Epithelial cell of proximal tubule (primary cell): ENCODE results near the gene ZNF275. TPM values are rescaled to one million over a fixed set of nuclear protein-coding genes. Genes with fewer than 3 reads are reported as not detected.
"Not testable (repeated sequence)": the region's sequence is repeated elsewhere in the genome, so short reads cannot be mapped to it uniquely, and the experiment has no call there.

Experiments
- DNase-seq: peaks from one replicate; pipeline ENCODE4 v3.0.0-alpha.2; 2011; ENCODE audit warnings: low read depth
- H3K4me3 ChIP-seq: 2 replicates; pipeline ENCODE4 v1.5.1; 2011; ENCODE audit warnings: low read depth, mild to moderate bottlenecking, low read length
- total RNA-seq: library from RNA; depleted of rRNA; stranded (reverse); fragments of >200 nt; gene quantifications from 2 replicates; pipeline ENCODE4 v1.2.3, GENCODE V29; 2015
- TF ChIP-seq, protein P1 (sequence below): conservative IDR thresholded peaks from 2 replicates; pipeline ENCODE4 v1.5.1; 2012; ENCODE audit warnings: low read depth, mild to moderate bottlenecking, low read length

Gene ZNF275
- total RNA-seq, 1 donor from 2014 or later: 4.8 TPM

- TF ChIP-seq, protein P1, sequence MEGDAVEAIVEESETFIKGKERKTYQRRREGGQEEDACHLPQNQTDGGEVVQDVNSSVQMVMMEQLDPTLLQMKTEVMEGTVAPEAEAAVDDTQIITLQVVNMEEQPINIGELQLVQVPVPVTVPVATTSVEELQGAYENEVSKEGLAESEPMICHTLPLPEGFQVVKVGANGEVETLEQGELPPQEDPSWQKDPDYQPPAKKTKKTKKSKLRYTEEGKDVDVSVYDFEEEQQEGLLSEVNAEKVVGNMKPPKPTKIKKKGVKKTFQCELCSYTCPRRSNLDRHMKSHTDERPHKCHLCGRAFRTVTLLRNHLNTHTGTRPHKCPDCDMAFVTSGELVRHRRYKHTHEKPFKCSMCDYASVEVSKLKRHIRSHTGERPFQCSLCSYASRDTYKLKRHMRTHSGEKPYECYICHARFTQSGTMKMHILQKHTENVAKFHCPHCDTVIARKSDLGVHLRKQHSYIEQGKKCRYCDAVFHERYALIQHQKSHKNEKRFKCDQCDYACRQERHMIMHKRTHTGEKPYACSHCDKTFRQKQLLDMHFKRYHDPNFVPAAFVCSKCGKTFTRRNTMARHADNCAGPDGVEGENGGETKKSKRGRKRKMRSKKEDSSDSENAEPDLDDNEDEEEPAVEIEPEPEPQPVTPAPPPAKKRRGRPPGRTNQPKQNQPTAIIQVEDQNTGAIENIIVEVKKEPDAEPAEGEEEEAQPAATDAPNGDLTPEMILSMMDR: no peak
- no peak overlapping the region for H3K4me3 ChIP-seq
- peak; percentile 12 for DNase-seq
Measured at GRCh38 chrX:153381684-153382532, 48.0 kb downstream of the ZNF275 start.

GRCh38 chrX:153382563-153383482 lies 48.9 kb downstream of the ZNF275 start:
- DNase-seq: no peak
- no peak overlapping the region for H3K4me3 ChIP-seq
- TF ChIP-seq, protein P1: no peak

DNA sequence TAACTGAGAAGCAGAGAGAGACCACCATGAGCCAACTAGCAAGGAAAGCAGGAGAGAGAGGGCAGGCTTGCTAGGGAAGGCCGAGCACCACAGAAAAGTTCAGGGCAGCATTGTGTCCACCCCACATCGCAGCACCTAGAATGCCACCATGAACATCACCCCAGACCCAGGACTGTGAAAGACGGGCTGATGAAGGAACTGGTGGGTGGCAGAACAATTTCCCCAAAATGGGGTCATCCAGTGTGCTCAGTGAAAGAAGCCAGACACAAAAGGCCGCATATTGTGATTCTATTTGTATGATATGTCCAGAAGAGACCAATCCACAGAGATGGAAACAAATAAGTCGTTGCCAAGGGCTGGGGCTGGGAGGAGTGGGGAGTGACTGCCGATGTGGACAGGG lies 50.4 kb downstream of the ZNF275 start:
- H3K4me3 ChIP-seq: no peak overlapping the region
- TF ChIP-seq, protein P1: no peak
- DNase-seq: no peak

DNA sequence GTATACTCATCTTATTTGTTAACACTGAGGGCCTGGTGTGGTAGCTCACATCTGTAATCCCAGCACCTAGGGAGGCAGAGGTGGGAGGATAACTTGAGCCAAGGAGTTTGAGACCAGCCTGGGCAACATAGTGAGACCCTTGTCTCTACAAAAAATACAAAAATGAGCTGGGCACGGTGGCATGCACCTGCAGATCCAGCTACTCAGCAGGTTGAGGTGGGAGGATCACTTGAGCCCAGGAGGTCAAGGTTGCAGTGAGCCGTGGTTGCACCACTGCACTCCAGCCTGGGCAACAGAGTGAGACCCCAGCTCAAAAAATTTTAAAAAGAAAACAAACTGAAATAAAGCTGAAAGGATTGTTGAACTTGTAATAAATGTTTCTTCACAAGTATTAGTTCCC lies 51.0 kb downstream of the ZNF275 start:
- not testable (repeated sequence) for DNase-seq, H3K4me3 ChIP-seq

DNA sequence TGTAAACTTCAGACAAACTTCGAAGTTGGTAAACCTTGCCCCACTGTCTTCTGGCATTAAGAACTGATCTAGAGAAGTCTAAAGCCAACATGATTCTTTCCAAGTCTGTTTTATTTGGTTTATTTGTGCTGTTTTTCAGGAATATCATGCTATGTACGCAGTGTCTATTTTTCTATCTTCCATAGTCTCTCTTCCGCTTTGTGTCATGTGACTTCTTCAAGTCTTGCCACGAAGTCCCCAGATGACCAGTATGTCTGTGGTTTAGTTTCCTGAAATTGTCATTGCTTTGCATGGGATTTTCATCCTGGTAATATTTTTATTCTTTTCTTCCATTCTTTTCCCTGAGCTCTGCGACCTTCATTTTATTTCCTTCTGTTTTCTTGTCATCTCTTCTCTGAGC lies 52.1 kb downstream of the ZNF275 start:
- TF ChIP-seq, protein P1: no peak
- H3K4me3 ChIP-seq: no peak overlapping the region
- DNase-seq: no peak

DNA sequence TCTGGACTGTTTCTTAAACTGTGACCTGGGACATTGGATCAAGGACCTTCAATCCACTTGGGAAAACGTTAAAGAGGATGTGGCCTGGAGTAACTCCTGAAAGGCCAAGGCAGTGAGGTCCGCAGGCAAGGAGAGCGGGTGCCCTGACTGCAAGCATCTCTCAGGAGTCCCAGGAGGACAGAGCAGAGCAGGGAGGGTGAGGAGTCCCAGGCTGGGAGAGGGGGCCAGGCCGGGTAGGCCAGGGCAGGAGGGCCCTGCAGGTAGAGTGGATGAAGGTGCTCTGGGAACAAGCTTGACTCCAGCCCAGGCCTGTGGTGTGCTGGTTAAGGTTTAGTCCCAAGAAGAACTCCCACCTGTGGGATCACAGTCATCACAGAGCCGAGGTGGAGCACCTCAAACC lies 53.4 kb downstream of the ZNF275 start:
- no peak overlapping the region for H3K4me3 ChIP-seq
- DNase-seq: no peak
- TF ChIP-seq, protein P1: no peak

DNA sequence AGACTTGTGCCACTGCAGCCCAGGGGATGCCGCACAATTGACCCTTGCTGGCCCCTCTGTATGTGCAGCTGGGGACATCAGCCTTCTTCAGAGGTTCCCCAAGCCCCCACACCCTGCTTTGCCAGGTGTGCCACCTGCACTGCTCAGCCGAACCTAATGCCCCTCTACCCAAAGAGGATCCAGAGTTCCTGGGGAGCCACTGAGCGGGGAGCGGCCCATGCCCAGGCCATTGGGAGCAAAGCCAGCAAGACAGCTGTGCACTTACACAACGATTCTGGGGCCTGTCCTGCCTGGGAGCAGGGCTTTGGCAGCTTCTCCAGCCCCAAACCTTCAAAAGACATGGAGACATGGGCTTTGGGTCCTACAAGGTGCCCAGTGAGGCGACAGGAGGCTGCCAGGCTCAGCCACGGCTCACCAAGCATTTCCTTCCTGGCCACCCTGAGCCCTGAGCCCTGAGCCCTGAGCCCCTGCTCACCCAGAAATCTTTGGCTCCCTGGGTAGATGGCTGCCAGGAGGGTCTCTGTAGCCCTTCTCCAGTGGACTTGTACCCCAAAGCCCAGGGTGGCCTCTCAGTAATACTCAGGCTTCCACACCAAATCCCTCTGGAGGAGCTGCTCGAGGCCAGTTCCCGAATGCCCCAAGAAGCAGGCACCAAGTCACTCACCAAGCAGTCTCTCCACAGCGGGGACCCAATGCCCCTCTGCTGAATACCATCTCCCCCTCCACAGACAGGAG lies 54.2 kb downstream of the ZNF275 start:
- TF ChIP-seq, protein P1: no peak
- no peak for DNase-seq
- no peak overlapping the region for H3K4me3 ChIP-seq
